ENCODE data around the gene KLF7. TPM values are rescaled to one million over a fixed set of nuclear protein-coding genes. Genes with fewer than 3 reads are reported as not detected.

KLF7 gene
- total and polyA plus RNA-seq, 4 donors: 1.9 to 11.5 (median 4.5) TPM

- no peaks in the 10 kb centered on the region for H3K27me3 ChIP-seq (ENCODE audit: control insufficient read depth in 4 of 4, insufficient read depth in 4 of 4, low read length in 3 of 4)
- no peak for DNase-seq (ENCODE audit: low spot score)
- TF ChIP-seq CTCF (IDR thresholded peaks at IDR 0.05; ENCODE audit: low read depth, low read length, missing input control) (no peak), EGR1 (IDR thresholded peaks at IDR 0.05; ENCODE audit: low read depth in 2 of 2) (no peak), RXRA (IDR thresholded peaks at IDR 0.05) (no peak), FOXA2 (IDR thresholded peaks at IDR 0.05) (no peak), ATF3 (IDR thresholded peaks at IDR 0.05) (no peak)
- no peaks in the 10 kb centered on the region for H3K9me3 ChIP-seq (ENCODE audit: control insufficient read depth in 4 of 4, low read length in 3 of 4)
- no peak overlapping the region for H3K9ac ChIP-seq (ENCODE audit: low read depth in 1 of 2, low read length in 2 of 2)
- no peak overlapping the region for H3K4me3 ChIP-seq (ENCODE audit: low read depth in 1 of 3, low read length in 3 of 3)
- peaks cover 0 to 7% (median 2%) of the 10 kb centered on the region in 4 donors for H3K36me3 ChIP-seq (ENCODE audit: control insufficient read depth in 4 of 4, insufficient read depth in 3 of 4, low read depth in 1 of 4, low read length in 3 of 4)
- WGBS: 95% methylated on average over 31 of the region's 31 CpGs
- peaks cover 0 to 1% (median 0%) of the 10 kb centered on the region in 4 donors for H3K4me1 ChIP-seq (ENCODE audit: control insufficient read depth in 4 of 4, insufficient read depth in 4 of 4, low read length in 3 of 4)
- H3K27ac ChIP-seq (ENCODE audit: low read depth in 1 of 2, low read length in 2 of 2): no peak overlapping the region
Measured at GRCh38 chr2:207123776-207124391, 41.9 kb downstream of the KLF7 start.

- WGBS: 88% methylated on average over 4 of the region's 4 CpGs
- no peak overlapping the region for H3K27ac ChIP-seq (ENCODE audit: low read depth in 1 of 2, low read length in 2 of 2)
- peaks cover 0 to 7% (median 2%) of the 10 kb centered on the region in 4 donors for H3K36me3 ChIP-seq (ENCODE audit: control insufficient read depth in 4 of 4, insufficient read depth in 3 of 4, low read depth in 1 of 4, low read length in 3 of 4)
Measured at GRCh38 chr2:207123335-207123744, 42.4 kb downstream of the KLF7 start.

More at GRCh38 chr2:207123335-207123744, 42.4 kb downstream of the KLF7 start:
- no peaks in the 10 kb centered on the region for H3K27me3 ChIP-seq (ENCODE audit: control insufficient read depth in 4 of 4, insufficient read depth in 4 of 4, low read length in 3 of 4)
- TF ChIP-seq ATF3 (IDR thresholded peaks at IDR 0.05) (no peak), MAX (IDR thresholded peaks at IDR 0.05) (no peak), HNF4A (conservative IDR thresholded peaks at IDR 0.05) (no peak), NR2F2 (IDR thresholded peaks at IDR 0.05) (no peak), SP1 (IDR thresholded peaks at IDR 0.05) (no peak), RAD21 (IDR thresholded peaks at IDR 0.05) (no peak), GABPA (IDR thresholded peaks at IDR 0.05 in 1 of 2, conservative IDR thresholded peaks at IDR 0.05 in 1 of 2) (no peak), ZBTB33 (IDR thresholded peaks at IDR 0.05) (no peak), JUND (IDR thresholded peaks at IDR 0.05) (no peak), FOXA1 (IDR thresholded peaks at IDR 0.05) (no peak), YY1 (IDR thresholded peaks at IDR 0.05) (no peak), HNF4G (IDR thresholded peaks at IDR 0.05) (no peak), TAF1 (conservative IDR thresholded peaks at IDR 0.05) (no peak)
- H3K4me3 ChIP-seq (ENCODE audit: low read depth in 1 of 3, low read length in 3 of 3): no peak overlapping the region
- DNase-seq (ENCODE audit: low spot score): no peak
- H3K9ac ChIP-seq (ENCODE audit: low read depth in 1 of 2, low read length in 2 of 2): no peak overlapping the region
- H3K9me3 ChIP-seq (ENCODE audit: control insufficient read depth in 4 of 4, low read length in 3 of 4): no peaks in the 10 kb centered on the region
- H3K4me1 ChIP-seq (ENCODE audit: control insufficient read depth in 4 of 4, insufficient read depth in 4 of 4, low read length in 3 of 4): no peaks in the 10 kb centered on the region

Measured in liver (tissue), 9 donors.